ENCODE results near the gene CCIN.

CCIN gene

GRCh38 chr9:36213989-36214388, 44.8 kb downstream of the CCIN start:
- no peak overlapping the region for H3K27ac ChIP-seq
- no peak for TF ChIP-seq CTCF (IDR thresholded peaks at IDR 0.05)

GRCh38 chr9:36214571-36214970, 45.4 kb downstream of the CCIN start:
- H3K27ac ChIP-seq: no peak overlapping the region
- TF ChIP-seq ZFX (IDR thresholded peaks at IDR 0.05; ENCODE audit: borderline replicate concordance): no peak
- TF ChIP-seq CTCF (IDR thresholded peaks at IDR 0.05): no peak

- TF ChIP-seq ZFX (IDR thresholded peaks at IDR 0.05; ENCODE audit: borderline replicate concordance) (no peak), CTCF (IDR thresholded peaks at IDR 0.05) (no peak)
- H3K27ac ChIP-seq: no peak overlapping the region
Measured at GRCh38 chr9:36217256-36217968, 48.2 kb downstream of the CCIN start.

GRCh38 chr9:36218011-36218410, 48.8 kb downstream of the CCIN start:
- H3K27ac ChIP-seq: no peak overlapping the region
- TF ChIP-seq CTCF (IDR thresholded peaks at IDR 0.05) (no peak), ZFX (IDR thresholded peaks at IDR 0.05; ENCODE audit: borderline replicate concordance) (no peak)

GRCh38 chr9:36218411-36218901, 49.3 kb downstream of the CCIN start:
- no peak for TF ChIP-seq ZFX (IDR thresholded peaks at IDR 0.05; ENCODE audit: borderline replicate concordance)
- TF ChIP-seq CTCF (IDR thresholded peaks at IDR 0.05): no peak
- no peak overlapping the region for H3K27ac ChIP-seq

Measured in 22Rv1 (cell line).